Lower lobe of right lung (tissue), 2 donors: Measurements from ENCODE around the gene CEND1. TPM values are rescaled to one million over a fixed set of nuclear protein-coding genes. Genes with fewer than 3 reads are reported as not detected.
A peak's percentile ranks its signal among the peaks of the same experiment; 100 is the strongest.

Experiments used
- ATAC-seq, 2 donors: fragments of 200-7000 bp; cut with Tn5 transposase; one replicate each; pipeline ENCODE4 v1.9.1; 2020 to 2022; ENCODE audit warnings: mild to moderate bottlenecking in 2 of 2, moderate library complexity in 2 of 2
- DNase-seq: peaks from one replicate; pipeline ENCODE4 v3.0.0-alpha.2; 2020
- H3K27ac ChIP-seq: fragments of 200-600 bp; one replicate; pipeline ENCODE4 v1.8.0; 2022
- H3K27me3 ChIP-seq: fragments of 200-600 bp; one replicate; pipeline ENCODE4 v1.8.0; 2022; ENCODE audit warnings: low read depth
- H3K36me3 ChIP-seq: fragments of 200-600 bp; one replicate; pipeline ENCODE4 v1.8.0; 2022; ENCODE audit warnings: mild to moderate bottlenecking
- H3K4me1 ChIP-seq: fragments of 200-600 bp; one replicate; pipeline ENCODE4 v1.8.0; 2022
- H3K4me3 ChIP-seq: fragments of 200-600 bp; one replicate; pipeline ENCODE4 v1.8.0; 2022; ENCODE audit warnings: mild to moderate bottlenecking
- H3K9me3 ChIP-seq: fragments of 200-600 bp; one replicate; pipeline ENCODE4 v1.8.0; 2022
- intact Hi-C: fragments of 100-400 bp; cut with DNase I; formaldehyde crosslinking; loops from one replicate; pipeline ENCODE4 v1.11.0; 2022
- total RNA-seq: library from RNA; stranded (reverse); fragmentation: NEBNext Ultra II Directional; extraction: Animal tissue kit (Norgen Biotek cat#: 25700); gene quantifications from one replicate; pipeline ENCODE4 v1.2.1, GENCODE V29; 2021
- TF ChIP-seq, protein P1 (sequence below): fragments of 200-600 bp; IDR thresholded peaks from one replicate; pipeline ENCODE4 v1.8.0; 2022; ENCODE audit warnings: antibody characterized with exemption, mild to moderate bottlenecking
- donor health status: DM: no; HTN: yes; CAD: no; lungs with severe emphysema.

CEND1 gene
- total RNA-seq, 1 donor from 2014 or later: not detected

DNA sequence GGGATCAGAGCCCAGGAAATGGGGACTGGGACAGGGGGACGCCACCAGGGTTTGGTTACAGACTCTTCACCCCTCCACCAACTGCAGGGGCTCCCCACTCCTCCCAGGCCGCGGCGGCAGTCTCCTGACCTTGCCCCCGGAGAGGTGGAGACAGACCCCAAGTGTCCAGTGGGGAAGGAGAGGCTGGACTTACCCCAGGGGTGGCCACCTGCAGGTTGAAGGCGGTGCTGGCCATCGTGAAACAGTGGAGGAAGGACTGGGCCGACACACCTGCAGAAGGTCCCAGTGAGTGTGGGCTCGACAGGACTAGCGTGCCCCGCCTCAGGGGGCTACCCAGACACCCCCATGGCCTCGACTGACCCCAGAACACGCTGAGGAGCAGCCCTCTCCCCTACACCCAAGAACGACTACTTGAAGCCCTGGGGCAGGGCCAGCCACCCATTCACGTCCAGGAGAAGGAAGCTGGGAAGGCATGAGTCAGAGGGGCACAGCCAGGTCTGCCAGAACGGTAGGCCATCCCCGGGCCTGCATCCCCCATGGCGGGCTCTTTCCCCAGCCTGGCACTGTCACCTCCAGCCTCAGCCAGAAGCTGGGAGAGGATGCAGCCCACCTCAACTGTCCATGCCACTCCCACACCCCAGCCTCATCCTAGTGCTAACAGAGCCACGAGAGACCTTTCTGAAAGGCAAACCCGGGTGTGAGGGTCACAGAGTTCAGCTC is 14.9 kb downstream of the CEND1 start:
- TF ChIP-seq, protein P1, sequence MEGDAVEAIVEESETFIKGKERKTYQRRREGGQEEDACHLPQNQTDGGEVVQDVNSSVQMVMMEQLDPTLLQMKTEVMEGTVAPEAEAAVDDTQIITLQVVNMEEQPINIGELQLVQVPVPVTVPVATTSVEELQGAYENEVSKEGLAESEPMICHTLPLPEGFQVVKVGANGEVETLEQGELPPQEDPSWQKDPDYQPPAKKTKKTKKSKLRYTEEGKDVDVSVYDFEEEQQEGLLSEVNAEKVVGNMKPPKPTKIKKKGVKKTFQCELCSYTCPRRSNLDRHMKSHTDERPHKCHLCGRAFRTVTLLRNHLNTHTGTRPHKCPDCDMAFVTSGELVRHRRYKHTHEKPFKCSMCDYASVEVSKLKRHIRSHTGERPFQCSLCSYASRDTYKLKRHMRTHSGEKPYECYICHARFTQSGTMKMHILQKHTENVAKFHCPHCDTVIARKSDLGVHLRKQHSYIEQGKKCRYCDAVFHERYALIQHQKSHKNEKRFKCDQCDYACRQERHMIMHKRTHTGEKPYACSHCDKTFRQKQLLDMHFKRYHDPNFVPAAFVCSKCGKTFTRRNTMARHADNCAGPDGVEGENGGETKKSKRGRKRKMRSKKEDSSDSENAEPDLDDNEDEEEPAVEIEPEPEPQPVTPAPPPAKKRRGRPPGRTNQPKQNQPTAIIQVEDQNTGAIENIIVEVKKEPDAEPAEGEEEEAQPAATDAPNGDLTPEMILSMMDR: no peak
- intact Hi-C loops: no loop called here
- peaks cover 42% of the 10 kb centered on the region for H3K36me3 ChIP-seq
- H3K4me1 ChIP-seq: peaks cover 30% of the 10 kb centered on the region
- H3K4me3 ChIP-seq: no peak overlapping the region
- H3K9me3 ChIP-seq: no peaks in the 10 kb centered on the region
- ATAC-seq (no peak), DNase-seq (peak; percentile 41)
- no peak overlapping the region for H3K27ac ChIP-seq
- no peaks in the 10 kb centered on the region for H3K27me3 ChIP-seq

DNA sequence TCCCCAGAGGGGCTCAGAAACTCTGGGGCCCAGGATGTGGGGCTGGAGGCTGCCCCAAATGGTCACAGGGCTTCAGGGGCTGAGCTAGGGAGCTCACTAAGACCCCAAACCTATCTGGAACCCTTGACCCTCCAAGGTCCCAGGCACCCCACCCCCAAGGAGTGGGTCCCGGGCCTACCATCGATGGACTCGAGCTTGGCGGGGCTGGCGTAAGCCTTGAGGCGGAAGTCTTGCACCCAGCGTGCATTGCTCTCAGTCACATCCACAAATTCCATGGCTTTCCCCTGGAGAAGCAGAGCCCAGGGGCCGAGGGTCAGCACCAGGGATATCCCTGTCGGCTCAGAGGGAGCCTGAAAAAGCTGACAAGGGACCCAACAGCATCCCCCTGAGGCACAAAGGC is 16.1 kb downstream of the CEND1 start:
- TF ChIP-seq, protein P1: no peak
- Histone ChIP-seq H3K9me3 (no peaks in the 10 kb centered on the region), H3K27ac (no peak overlapping the region), H3K4me3 (no peak overlapping the region), H3K36me3 (peaks cover 44% of the 10 kb centered on the region), H3K4me1 (peaks cover 30% of the 10 kb centered on the region), H3K27me3 (no peaks in the 10 kb centered on the region)
- intact Hi-C loops: no loop called here
- DNase-seq (peak; percentile 39), ATAC-seq (no peak)

DNA sequence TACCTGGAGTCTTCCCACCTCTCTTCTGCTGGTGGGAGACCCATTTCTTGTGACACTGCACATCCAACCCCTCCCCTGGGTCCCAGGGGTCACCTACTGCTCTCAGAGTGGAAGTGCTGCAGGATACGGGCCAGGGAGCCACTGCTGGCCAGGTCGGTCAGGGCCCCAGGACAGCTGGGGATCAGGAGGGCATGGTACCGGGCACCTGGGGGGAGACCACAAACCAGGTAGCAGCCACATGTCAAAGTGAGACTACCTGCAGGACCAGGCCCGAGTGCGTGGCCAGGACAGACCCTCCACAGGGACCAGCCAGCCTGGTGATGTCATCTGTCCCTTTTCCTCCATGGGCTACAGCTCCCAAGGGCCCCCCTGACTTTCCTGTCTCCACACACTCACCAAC is 16.5 kb downstream of the CEND1 start:
- peaks cover 44% of the 10 kb centered on the region for H3K36me3 ChIP-seq
- ATAC-seq (no peak), DNase-seq (no peak)
- no peak overlapping the region for H3K4me3 ChIP-seq
- no peak overlapping the region for H3K27ac ChIP-seq
- H3K4me1 ChIP-seq: peaks cover 26% of the 10 kb centered on the region
- intact Hi-C loops: no loop called here
- H3K9me3 ChIP-seq: no peaks in the 10 kb centered on the region
- H3K27me3 ChIP-seq: no peaks in the 10 kb centered on the region
- TF ChIP-seq, protein P1: no peak

DNA sequence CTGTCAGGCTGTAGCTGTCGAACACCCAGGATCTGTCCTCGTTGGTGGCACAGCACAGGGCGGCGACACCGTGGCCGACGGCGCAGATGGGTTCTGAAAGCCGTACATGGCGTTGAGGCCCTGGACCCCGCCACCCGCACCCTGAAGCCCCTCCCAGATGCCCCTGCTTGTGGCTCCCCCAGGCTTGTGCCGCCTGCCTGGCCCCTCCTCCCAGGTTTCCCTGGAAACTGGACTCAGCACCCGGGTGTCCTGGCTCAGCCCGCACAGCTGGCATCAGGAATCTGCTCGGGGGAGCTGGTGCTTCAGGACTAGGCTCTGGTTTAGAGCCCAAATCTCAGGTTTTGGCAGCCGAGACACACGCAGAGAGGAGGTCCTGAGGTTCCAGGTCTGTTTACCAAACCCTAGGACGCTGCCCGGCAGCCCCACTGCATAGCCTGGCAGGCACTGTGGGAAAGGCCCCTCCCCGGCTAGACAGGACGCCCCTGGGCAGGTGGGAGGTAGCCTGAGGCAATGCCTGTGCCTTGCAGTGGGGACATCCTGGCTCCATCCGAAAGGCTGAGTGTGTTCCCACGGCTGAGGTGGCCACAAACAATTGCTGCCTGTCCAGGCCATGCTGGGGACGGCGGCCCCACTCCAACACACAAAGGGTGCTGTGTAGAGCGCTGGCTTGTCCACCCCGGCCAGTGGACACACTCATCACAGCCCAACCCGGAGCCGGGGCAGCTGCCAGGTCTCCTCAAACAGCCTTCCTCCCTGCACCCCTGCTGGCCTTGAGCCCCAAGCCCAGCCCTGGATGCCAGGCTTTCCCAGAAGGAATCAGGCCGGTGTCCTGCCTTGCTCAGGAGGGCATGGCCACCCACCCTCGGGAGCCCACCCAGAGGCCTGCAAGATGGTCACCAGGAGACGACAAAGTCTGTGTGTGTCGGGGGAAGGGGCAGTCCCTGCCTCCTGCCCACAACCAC is 17.2 kb downstream of the CEND1 start:
- Histone ChIP-seq H3K27ac (no peak overlapping the region), H3K27me3 (no peaks in the 10 kb centered on the region), H3K36me3 (peaks cover 44% of the 10 kb centered on the region), H3K4me3 (no peak overlapping the region), H3K9me3 (no peaks in the 10 kb centered on the region), H3K4me1 (peaks cover 20% of the 10 kb centered on the region)
- TF ChIP-seq, protein P1: no peak
- no peak for ATAC-seq
- intact Hi-C loops: no loop called here
- DNase-seq: peak; percentile 44

DNA sequence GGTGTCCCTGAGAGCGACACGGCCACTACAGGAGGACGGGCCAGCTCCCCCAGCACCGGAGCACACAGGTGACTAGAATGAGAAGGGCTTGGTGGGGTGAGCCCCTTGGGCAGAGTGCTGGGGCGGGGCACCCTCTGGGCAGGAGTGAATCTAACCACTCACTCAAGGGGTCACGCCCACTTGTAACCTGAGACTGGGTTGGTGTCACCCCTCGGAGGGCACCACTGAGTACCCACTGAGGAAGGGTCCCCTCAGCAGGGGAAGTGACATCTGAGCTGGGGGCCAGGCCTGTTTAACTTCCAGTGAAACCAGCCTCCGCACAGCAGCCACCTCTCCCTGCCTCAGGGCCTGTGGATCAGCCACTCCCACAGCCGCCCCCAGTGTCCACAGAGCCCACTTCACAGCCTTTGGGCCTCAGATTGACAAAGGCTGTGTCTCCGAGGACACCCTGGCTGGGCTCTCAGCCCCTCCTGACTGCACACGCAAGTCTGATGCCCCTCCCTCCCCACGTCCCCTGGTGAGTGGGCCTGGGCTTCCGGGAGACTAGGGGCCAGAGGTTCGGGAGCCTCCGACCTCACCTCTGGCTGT is 18.2 kb downstream of the CEND1 start:
- no peak for DNase-seq
- H3K27ac ChIP-seq: no peak overlapping the region
- TF ChIP-seq, protein P1: no peak
- H3K9me3 ChIP-seq: no peaks in the 10 kb centered on the region
- no peaks in the 10 kb centered on the region for H3K27me3 ChIP-seq
- ATAC-seq: no peak
- peaks cover 20% of the 10 kb centered on the region for H3K4me1 ChIP-seq
- peaks cover 52% of the 10 kb centered on the region for H3K36me3 ChIP-seq
- intact Hi-C loops: no loop called here
- no peak overlapping the region for H3K4me3 ChIP-seq
